KOPT-K1 (cell line): ENCODE data around the gene DCC.

Experiments used
- H3K27ac ChIP-seq: fragments of 200-600 bp; sonication (generic); 2 replicates; pipeline ENCODE4 v1.5.1; 2016; ENCODE audit warnings: antibody characterized with exemption, mild to moderate bottlenecking, low read depth, low read length; ENCODE audit not compliant: poor library complexity, severe bottlenecking
- H3K36me3 ChIP-seq: fragments of 200-600 bp; sonication (generic); 2 replicates; pipeline ENCODE4 v1.5.1; 2017; ENCODE audit warnings: antibody characterized with exemption, mild to moderate bottlenecking, low read length, moderate library complexity; ENCODE audit not compliant: insufficient read depth
- H3K9me3 ChIP-seq: fragments of 200-600 bp; sonication (generic); 2 replicates; pipeline ENCODE4 v1.5.1; 2017; ENCODE audit warnings: antibody characterized with exemption, low read length, mild to moderate bottlenecking; ENCODE audit not compliant: insufficient read depth, poor library complexity, severe bottlenecking

DCC gene

DNA sequence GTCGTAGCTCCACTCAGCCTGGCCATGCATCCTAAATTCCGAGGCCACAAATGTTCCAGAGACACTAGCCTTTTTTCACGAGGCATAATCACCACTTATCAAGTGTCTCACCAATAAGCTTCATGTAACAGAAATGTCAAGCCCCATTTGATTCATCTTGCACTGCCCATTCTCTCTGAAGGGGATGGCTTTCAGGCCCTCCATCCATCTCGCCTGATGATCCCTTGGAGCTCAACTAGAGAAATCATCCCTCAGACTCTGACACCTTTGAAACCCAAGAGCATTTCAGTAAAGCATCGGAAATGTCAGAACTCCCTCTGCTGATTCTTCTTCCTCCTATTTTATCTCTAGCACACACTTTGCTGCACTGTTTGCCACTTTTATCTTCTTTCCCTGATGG lies 91.7 kb downstream of the DCC start:
- H3K27ac ChIP-seq, result no peak overlapping the region
- H3K9me3 ChIP-seq, result no peaks in the 10 kb centered on the region

GRCh38 chr18:52433797-52434196 lies 93.8 kb downstream of the DCC start:
- H3K9me3 ChIP-seq, result no peaks in the 10 kb centered on the region
- no peak overlapping the region for H3K27ac ChIP-seq
- no peaks in the 10 kb centered on the region for H3K36me3 ChIP-seq

More for the DNA sequence above, 91.7 kb downstream of the DCC start:
- no peaks in the 10 kb centered on the region for H3K36me3 ChIP-seq

DNA sequence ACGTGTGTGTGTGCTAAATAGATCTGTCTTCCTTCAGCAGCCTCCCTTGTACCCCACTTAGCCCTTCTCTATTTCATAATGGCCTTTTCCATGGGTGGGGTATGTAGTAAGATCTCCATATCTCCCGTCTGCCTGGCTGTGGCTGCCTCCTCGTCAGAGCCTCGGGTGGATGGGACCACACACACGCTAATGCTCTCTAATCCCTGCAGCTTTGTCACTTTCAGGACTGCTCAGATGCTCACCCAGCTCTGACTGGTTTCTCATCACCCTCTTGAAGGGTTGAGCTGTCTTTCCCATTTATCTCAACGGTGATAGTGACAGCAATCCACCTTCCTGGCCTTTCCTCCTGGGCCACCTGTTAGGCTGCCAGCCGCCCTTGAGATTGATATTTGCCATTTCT lies 95.3 kb downstream of the DCC start:
- no peaks in the 10 kb centered on the region for H3K9me3 ChIP-seq
- no peak overlapping the region for H3K27ac ChIP-seq

GRCh38 chr18:52437161-52437560 lies 97.2 kb downstream of the DCC start:
- Histone ChIP-seq H3K36me3 (no peaks in the 10 kb centered on the region), H3K27ac (no peak overlapping the region), H3K9me3 (no peaks in the 10 kb centered on the region)

More for the DNA sequence above, 95.3 kb downstream of the DCC start:
- H3K36me3 ChIP-seq, result no peaks in the 10 kb centered on the region

- Histone ChIP-seq H3K9me3 (no peaks in the 10 kb centered on the region), H3K36me3 (no peaks in the 10 kb centered on the region), H3K27ac (no peak overlapping the region)
Measured at GRCh38 chr18:52439457-52439856, 99.5 kb downstream of the DCC start.

DNA sequence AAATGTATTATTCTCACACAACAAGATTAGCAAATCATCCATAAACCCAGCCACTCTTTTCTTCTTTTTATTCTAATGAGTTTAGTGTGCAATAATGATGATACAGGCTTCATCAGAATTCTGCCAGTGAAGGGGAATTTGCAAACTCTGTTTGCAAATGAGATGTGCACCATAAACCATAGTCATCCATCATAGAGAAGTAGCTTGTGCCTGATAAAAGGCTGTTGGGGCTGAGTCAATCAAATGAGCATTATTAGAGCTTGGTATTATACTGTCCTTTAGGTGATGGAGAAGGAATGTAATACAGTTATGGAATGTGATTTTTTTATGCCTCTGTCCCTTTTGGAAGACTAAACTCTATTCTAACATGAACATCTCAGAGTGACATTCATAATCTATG lies 101.8 kb downstream of the DCC start:
- Histone ChIP-seq H3K36me3 (no peaks in the 10 kb centered on the region), H3K9me3 (no peaks in the 10 kb centered on the region), H3K27ac (no peak overlapping the region)

DNA sequence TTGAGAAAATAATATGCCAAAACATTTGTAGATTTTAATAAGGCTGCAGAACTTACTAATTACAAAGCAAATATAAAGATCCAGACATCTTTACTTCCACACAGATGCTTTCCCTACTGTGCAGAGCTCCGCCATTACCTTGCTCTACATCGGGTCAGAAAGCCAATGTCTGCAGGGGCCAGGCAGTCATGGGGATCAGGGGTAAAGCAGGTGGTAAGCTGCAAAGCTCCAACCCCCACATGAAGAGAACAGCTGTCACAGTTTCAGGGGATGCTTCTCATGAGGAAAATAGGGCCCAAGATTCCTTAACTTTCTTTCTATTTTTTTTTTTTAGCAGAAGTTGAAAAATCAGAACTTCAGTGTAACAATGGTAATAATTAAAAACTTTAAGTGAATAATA lies 102.7 kb downstream of the DCC start:
- Histone ChIP-seq H3K27ac (no peak overlapping the region), H3K36me3 (no peaks in the 10 kb centered on the region), H3K9me3 (no peaks in the 10 kb centered on the region)

DNA sequence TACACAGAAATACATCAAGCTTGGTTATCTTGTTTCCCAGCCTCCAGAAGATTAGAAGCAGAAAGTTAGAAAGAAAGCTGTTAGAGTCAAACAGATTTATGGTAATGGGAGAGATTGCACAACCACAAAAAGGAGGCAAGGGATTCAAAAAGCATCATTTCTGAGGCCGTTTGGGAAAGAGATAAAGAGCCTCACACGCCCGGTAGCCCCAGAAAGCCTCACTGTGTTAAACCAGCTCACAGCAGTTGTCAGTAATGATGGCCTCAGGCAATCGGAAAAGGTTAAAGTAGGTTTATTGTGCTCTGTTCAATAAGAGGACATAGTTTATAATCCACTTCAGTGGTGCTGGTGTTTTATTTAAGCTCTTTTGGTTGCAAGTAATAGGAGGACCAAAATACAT lies 111.3 kb downstream of the DCC start:
- H3K9me3 ChIP-seq, result no peaks in the 10 kb centered on the region
- no peak overlapping the region for H3K27ac ChIP-seq
- no peaks in the 10 kb centered on the region for H3K36me3 ChIP-seq

DNA sequence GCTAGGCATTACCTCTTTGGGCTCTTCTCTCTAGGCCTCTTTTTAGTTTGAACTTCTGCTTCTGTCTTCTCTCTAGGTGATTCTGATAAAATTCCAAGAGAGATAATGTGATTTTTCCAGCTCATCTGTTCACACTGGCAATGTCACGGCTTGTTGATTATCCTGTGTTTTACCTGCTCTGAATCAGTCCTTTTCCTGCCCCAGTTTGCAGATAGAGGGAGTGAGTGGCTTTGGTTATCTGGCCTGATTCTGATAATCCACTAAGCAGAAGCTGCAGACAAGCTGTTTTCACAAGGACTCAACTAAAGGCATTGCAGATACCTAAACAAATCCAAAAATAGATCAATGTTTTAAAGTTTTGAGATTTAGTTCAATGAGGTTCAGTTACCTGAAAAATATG lies 111.9 kb downstream of the DCC start:
- Histone ChIP-seq H3K27ac (no peak overlapping the region), H3K36me3 (no peaks in the 10 kb centered on the region), H3K9me3 (no peaks in the 10 kb centered on the region)

DNA sequence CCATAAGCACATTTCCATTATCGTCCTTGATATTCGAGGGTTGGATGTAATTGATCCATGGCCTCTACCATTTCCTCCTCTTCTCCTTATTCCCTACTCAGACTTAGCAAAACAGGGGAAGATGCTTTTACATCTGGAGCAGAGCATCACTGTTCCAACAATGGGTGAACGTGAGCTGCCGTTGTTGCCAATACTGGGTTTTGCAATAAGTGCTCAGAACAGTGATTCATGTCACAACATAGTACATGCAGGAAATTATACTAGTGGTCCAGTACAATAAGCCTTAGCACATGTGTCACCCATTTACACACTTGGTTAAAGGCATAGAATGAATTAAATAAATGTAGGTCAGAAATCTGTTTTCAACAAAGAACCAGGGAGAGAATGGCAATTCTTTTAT lies 112.4 kb downstream of the DCC start:
- Histone ChIP-seq H3K27ac (no peak overlapping the region), H3K36me3 (no peaks in the 10 kb centered on the region), H3K9me3 (no peaks in the 10 kb centered on the region)

DNA sequence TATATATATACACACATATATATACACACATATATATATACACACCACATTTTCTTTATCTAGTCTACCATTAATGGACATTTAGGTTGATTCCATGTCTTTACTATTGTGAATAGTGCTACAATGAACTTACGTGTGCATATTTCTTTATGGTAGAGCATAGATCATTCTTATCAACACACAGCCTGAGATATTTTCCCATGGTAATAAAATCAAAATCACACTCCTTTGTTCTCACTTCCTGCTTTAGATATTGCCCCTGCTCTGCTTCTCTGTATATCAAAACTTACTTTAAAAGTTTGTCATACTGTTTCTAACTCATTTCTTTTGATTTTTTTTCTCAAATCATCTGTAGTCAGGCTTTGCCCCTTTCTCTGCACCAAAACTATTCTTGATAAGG lies 119.9 kb downstream of the DCC start:
- Histone ChIP-seq H3K9me3 (no peaks in the 10 kb centered on the region), H3K27ac (no peak overlapping the region), H3K36me3 (no peaks in the 10 kb centered on the region)

DNA sequence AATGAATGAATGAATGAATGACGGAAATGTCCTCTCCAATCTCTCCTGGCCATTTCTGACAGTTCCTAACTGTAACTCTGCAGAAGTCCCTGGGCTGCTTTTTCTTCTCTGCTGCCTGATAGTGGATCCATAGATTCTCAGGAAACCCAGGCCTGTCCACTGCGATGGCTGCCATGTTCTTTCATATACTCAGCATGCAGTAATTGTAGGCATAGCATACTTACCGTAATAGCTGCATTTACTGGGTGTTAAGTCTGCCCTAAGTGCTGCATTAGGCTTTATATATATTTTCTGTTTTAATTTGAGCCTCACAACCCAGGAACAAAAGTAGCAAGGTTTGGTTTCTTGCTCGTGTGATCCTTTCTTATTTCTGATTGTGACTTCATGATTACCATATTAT lies 122.9 kb downstream of the DCC start:
- H3K27ac ChIP-seq, result no peak overlapping the region
- H3K36me3 ChIP-seq, result no peaks in the 10 kb centered on the region
- H3K9me3 ChIP-seq, result no peaks in the 10 kb centered on the region

GRCh38 chr18:52465391-52465790 lies 125.4 kb downstream of the DCC start:
- no peaks in the 10 kb centered on the region for H3K9me3 ChIP-seq
- H3K27ac ChIP-seq, result no peak overlapping the region
- no peaks in the 10 kb centered on the region for H3K36me3 ChIP-seq

GRCh38 chr18:52468496-52468895 lies 128.5 kb downstream of the DCC start:
- Histone ChIP-seq H3K36me3 (no peaks in the 10 kb centered on the region), H3K27ac (no peak overlapping the region), H3K9me3 (no peaks in the 10 kb centered on the region)

- H3K9me3 ChIP-seq, result no peaks in the 10 kb centered on the region
- no peaks in the 10 kb centered on the region for H3K36me3 ChIP-seq
- H3K27ac ChIP-seq, result no peak overlapping the region
Measured at GRCh38 chr18:52475325-52475724, 135.3 kb downstream of the DCC start.

GRCh38 chr18:52481116-52481515 lies 141.1 kb downstream of the DCC start:
- Histone ChIP-seq H3K9me3 (no peaks in the 10 kb centered on the region), H3K27ac (no peak overlapping the region), H3K36me3 (no peaks in the 10 kb centered on the region)

DNA sequence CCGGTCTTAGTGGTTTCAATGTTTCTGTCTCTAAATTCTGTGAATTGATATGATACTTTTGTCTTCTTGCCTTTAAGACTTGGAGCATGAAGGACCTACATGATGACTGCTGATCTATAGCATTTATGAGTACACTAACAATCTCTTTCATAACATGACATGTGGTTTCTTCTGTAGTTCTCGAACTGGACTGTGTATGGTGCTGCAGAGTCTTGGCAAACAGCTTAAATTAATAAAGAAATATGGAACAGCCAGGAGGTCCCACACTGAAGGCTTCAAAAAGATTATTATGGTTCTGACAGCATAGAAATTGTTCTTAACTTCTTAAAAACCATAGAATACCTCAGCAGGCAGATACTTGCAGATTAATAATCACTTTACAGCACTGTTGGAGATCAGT lies 145.0 kb downstream of the DCC start:
- no peaks in the 10 kb centered on the region for H3K36me3 ChIP-seq
- H3K9me3 ChIP-seq, result no peaks in the 10 kb centered on the region
- H3K27ac ChIP-seq, result no peak overlapping the region
